ENCODE measurements around the gene PFKP.
"Not testable (repeated sequence)": the region's sequence is repeated elsewhere in the genome, so short reads cannot be mapped to it uniquely, and the experiment has no call there.

The PFKP gene

GRCh38 chr10:3046981-3047547 is 20.3 kb upstream of the PFKP start:
- DNase-seq (ENCODE audit: low read depth, low spot score) = no peak

- DNase-seq (ENCODE audit: low read depth, low spot score) = no peak
Observed at GRCh38 chr10:3047596-3047995, 19.8 kb upstream of the PFKP start.

GRCh38 chr10:3048119-3049019 is 19.0 kb upstream of the PFKP start:
- DNase-seq (ENCODE audit: low read depth, low spot score) = no peak

GRCh38 chr10:3051692-3052091 is 15.7 kb upstream of the PFKP start:
- no peak for DNase-seq (ENCODE audit: low read depth, low spot score)

DNA sequence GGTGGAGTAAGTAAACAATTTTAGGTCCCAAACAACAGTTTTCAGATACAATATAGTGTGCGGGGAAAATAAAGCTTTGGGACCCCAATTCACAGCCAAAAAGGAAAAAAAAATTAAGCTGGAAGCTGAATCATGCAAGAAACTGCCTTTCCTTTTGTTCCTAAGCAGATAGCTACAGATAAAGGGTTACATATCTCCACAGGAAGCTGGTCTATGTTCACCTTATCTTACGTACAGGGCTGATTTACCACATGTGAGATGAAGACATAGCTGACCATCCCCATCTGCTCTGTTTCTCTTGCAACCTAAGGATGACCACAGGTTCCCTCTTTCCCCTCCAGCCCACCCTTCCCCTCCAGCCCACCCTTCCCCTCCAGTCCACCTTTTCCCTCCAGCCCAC is 14.2 kb upstream of the PFKP start:
- DNase-seq (ENCODE audit: low read depth, low spot score) = no peak

DNA sequence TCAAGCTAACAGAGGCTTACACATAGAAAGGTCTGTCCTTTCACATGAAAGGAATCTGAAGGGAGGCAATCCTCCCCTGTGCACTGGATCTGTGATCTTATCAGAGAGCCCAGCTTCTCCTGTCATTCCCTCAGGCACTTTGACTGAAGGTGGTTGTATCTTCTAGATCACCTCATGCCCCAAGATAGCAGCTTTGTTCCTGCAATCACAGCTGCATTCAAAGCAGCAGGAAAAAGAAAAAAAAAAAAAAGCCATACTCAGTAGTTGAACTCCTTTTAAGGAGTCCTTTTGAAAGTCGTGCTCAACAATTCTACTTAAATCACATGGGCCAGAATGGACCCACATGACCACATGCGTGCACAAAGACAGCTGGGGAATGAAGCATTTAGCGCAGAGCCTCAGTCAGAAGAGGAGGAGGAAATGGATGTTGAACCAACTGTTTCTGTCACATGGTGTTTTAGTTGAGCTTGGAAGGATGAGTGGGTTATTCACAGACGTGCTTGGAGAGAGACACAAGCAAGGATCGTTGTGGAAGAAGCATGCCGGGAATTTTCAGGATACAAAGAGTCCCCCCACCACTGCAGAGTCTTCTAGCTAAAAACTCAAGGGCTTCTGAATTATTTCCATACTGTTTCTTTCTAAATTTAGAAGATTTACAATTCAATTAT is 13.0 kb upstream of the PFKP start:
- no peak for DNase-seq (ENCODE audit: low read depth, low spot score)

GRCh38 chr10:3054851-3055199 is 12.5 kb upstream of the PFKP start:
- no peak for DNase-seq (ENCODE audit: low read depth, low spot score)

- no peak for DNase-seq (ENCODE audit: low read depth, low spot score)
Observed at GRCh38 chr10:3056280-3057037, 10.9 kb upstream of the PFKP start.

- DNase-seq (ENCODE audit: low read depth, low spot score) = no peak
Observed at GRCh38 chr10:3057946-3058345, 9.4 kb upstream of the PFKP start.

DNA sequence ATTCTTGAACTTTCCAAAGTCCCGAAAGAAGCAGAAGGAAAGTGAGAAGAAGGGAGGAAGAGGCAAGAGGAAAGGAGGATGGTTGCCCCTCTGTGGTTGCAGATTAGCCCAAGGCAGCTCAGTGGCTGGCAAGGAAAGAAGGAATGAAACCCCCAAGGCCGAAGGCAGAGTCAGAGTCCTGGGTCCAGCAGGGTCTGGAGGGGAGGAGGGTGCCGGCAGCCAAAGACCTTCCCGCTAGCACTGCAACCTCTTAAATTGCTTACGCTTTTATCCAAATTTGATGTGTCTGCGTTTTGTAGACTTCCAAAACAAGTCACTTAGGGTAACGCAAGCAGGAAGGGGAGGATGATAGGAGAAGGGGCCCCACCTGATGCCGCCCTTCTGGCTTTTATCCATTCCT is 7.4 kb upstream of the PFKP start:
- no peak for DNase-seq (ENCODE audit: low read depth, low spot score)

GRCh38 chr10:3060481-3060889 is 6.9 kb upstream of the PFKP start:
- DNase-seq (ENCODE audit: low read depth, low spot score) = no peak

DNA sequence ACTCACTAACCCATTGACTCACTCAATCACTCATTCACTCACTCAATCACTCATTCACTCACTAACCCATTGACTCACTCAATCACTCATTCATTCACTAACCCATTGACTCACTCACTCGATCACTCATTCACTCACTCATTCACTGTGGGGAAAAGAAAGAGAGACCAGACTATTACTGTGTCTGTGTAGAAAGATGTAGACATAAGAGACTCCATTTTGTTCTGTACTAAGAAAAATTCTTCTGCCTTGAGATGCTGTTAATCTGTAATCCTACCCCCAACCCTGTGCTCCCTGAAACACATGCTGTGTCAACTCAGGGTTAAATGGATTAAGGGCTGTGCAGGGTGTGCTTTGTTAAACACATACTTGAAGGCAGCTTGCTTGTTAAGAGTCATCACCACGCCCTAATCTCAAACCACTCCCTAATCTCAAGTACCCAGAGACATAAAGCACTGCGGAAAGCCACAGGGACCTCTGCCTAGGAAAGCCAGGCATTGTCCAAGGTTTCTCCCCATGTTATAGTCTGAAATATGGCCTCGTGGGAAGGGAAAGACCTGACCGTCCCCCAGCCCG is 5.9 kb upstream of the PFKP start:
- DNase-seq (ENCODE audit: low read depth, low spot score) = not testable (repeated sequence)

DNA sequence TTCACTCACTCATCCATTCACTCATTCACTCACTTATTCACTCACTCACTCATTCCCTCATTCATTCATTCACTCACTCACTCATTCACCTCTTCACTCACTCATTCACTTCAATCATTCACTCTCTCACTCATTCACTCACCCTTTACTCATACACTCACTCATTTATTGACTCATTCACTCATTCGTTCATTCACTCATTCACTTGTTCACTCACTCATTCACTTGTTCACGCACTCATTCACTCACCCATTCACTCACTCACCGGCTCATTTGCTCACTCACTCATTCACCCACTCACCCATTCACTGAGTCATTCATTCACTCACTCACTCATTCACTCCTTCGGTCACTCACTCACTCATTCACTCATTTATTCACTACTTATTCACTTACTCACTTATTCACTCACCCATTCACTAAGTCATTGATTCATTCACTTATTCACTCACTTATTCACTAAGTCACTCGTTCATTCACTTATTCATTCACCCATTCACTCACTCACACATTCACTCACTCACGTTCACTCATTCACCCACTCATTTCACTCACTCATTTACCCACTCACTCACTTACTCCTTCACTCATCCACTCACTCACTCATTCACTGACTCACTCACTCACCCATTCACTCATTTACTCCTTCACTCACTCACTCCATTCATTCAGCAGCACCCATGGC is 4.7 kb upstream of the PFKP start:
- no peak for DNase-seq (ENCODE audit: low read depth, low spot score)

GRCh38 chr10:3064423-3064822 is 2.9 kb upstream of the PFKP start:
- DNase-seq (ENCODE audit: low read depth, low spot score) = no peak

GRCh38 chr10:3065622-3066021 is 1.7 kb upstream of the PFKP start:
- DNase-seq (ENCODE audit: low read depth, low spot score) = no peak

DNA sequence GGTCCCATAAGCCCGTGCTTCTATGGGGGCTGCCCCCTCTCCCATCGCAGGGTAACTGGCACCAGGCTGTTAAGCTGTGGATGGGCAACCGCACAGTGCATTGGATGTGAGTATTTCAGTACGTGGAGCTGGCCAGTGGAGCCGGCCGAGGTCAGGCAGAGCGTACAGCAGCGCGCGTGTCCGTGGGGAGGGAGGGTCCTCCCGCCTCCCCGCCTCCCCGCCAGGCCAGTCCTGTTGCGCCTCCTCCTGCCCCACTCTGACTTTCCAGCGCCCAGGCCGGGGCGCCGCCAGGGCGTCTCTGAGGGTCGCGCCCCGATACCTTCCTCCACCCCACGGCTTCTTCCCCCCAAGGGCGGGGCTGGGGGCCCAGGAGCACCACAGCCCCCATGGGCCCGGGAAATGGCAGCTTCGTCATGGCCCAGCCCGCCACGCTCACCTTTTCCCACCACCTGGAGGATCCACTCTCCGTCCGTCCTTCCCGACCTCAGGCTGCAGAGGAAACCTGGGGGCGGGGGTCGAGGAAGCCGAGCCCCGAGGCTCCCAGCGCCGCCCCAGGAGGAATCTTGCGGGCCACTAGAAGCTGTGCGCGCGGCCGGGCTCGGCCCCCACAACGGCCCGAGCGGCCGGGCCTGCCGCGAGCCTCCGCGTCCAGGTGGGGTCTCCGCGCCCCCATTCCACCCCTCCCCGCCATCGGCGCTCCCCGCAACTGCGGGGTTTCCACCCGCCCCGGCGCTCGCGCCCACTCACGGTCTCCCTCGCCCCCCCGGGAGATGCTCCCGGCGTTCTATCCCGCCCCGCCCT is 831 bp upstream of the PFKP start:
- no peak for DNase-seq (ENCODE audit: low read depth, low spot score)

GRCh38 chr10:3067859-3068179 is 471 bp downstream of the PFKP start:
- no peak for DNase-seq (ENCODE audit: low read depth, low spot score)

DNA sequence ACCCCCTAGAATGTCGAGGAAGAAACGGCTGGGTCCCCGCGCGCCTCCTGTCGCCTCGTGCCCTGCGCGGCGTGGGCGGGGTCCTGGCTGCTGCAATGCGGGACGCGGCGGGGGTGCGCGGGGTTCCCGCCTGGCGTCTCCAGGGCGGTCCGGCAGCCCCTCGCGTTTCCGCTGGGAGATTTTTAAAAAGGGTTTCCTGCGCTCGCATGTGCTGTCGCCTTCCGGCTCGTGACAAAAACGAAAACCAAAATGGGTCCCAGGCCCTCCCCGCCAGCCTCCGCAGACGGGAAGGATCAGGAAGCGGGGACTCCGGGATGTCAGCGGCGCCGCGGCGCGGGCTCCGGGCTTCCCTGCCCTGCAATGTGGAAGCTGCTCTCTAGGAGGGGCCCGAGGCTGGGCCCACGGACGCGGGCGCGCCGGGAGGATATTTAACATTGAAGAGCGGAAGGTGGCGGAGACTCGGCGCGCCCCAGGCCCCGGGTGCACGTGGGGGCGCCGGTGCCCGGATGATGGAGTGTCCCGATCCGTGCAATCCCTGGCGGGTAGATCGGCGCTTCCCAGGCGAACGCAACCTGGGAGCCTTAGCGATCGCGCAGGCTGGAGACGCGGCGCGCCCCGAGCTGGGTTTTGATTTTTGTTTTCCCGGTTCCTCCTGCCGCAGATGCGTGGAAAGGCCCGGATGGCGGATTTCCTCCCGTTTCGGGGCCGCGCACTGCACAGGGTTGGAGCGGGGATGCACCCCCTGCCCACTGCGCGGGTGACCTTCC is 1.0 kb downstream of the PFKP start:
- no peak for DNase-seq (ENCODE audit: low read depth, low spot score)

DNA sequence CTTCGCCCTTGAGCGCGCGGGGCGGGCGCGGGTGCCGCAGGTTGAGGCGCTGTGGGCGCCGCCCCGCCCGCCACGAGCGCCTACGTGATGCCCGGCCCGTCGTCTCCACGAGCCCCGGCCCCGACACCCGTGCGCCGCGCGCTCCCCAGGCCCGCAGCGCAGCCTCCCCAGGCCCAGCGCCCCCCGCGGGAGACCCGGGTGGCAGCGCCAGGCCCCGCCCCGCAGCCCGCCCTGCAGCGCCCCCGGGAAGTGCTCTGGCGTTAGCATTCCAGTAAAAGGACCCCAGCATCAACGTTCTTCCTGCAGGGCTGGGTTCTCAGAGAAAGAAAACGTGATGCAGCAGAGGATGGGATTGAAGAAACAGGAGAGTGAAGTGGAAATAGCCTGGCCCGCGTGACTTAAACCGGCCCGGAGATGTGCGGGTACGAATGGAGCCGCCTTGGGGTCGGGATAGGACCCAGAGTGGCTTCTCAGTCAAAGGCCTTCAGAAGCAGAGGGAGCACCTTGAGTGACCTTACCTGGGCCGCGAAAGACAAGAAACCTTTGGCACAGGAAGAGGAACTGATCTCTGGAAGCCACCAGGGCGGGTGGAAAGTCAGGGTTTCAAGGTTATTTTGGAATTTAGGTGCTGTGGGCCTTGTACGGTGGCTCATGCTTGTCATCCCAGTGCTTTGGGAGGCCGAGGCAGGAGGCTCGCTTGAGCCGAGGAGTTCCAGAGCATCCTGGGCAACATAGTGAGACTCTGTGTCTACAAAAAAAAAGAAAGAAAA is 1.8 kb downstream of the PFKP start:
- DNase-seq (ENCODE audit: low read depth, low spot score) = no peak
